HepG2 (cell line): ENCODE measurements around the gene NCOA5. TPM values are rescaled to one million over a fixed set of nuclear protein-coding genes. Genes with fewer than 3 reads are reported as not detected.
A peak's percentile ranks its signal among the peaks of the same experiment; 100 is the strongest.

Source experiments
- ARID3A ChIP-seq: IDR thresholded peaks from 2 replicates; pipeline ENCODE4 v1.6.1; 2012; ENCODE audit warnings: low read depth, low read length, improper control_type of control experiment
- FOSL2 ChIP-seq: sonication (generic); formaldehyde crosslinking; IDR thresholded peaks from 2 replicates; pipeline ENCODE4 v1.4.0; 2020; ENCODE audit warnings: missing genetic modification reagents
- HNF4A ChIP-seq: sonication (generic); formaldehyde crosslinking; IDR thresholded peaks from 2 replicates; pipeline ENCODE4 v1.4.0; 2020; ENCODE audit warnings: missing genetic modification reagents
- KLF16 ChIP-seq, 2 experiments: sonication (generic) in 1 of 2; formaldehyde crosslinking in 1 of 2; IDR thresholded peaks; 2 replicates each; pipeline versions ENCODE4 v1.6.1 to v1.8.0; 2016 to 2023; ENCODE audit warnings: missing genetic modification reagents in 2 of 2, missing compliant biosample characterization in 1 of 2
- KMT2A ChIP-seq: sonication (generic); formaldehyde crosslinking; IDR thresholded peaks from 2 replicates; pipeline ENCODE4 v1.4.0; 2020; ENCODE audit warnings: missing genetic modification reagents
- MAX ChIP-seq: IDR thresholded peaks from 2 replicates; pipeline ENCODE4 v1.6.1; 2012; ENCODE audit warnings: inconsistent platforms
- NCOA5 ChIP-seq: sonication (generic); formaldehyde crosslinking; IDR thresholded peaks from 2 replicates; pipeline ENCODE4 v1.4.0; 2020; ENCODE audit warnings: missing genetic modification reagents
- NR3C1 ChIP-seq: sonication (generic); formaldehyde crosslinking; IDR thresholded peaks from 2 replicates; pipeline ENCODE4 v1.4.0; 2020; ENCODE audit warnings: missing genetic modification reagents
- PHF21A ChIP-seq: sonication (generic); formaldehyde crosslinking; IDR thresholded peaks from 2 replicates; pipeline ENCODE4 v1.5.0; 2020; ENCODE audit warnings: mild to moderate bottlenecking, missing genetic modification reagents
- PRDM15 ChIP-seq: sonication (generic); formaldehyde crosslinking; IDR thresholded peaks from 2 replicates; pipeline ENCODE4 v1.4.0; 2020; ENCODE audit warnings: missing genetic modification reagents
- REL ChIP-seq: sonication (generic); formaldehyde crosslinking; conservative IDR thresholded peaks from 2 replicates; pipeline ENCODE4 v1.8.0; 2022; ENCODE audit warnings: mild to moderate bottlenecking, missing genetic modification reagents, moderate library complexity
- RFX3 ChIP-seq: IDR thresholded peaks from 2 replicates; pipeline ENCODE4 v1.6.1; 2016; ENCODE audit warnings: missing biosample characterization, missing genetic modification reagents
- RNF219 ChIP-seq: sonication (generic); formaldehyde crosslinking; IDR thresholded peaks from 2 replicates; pipeline ENCODE4 v1.5.0; 2020; ENCODE audit warnings: mild to moderate bottlenecking, missing genetic modification reagents
- SP1 ChIP-seq, 2 experiments: fragments of 450-650 bp in 1 of 2; sonication (generic) in 1 of 2; formaldehyde crosslinking in 1 of 2; IDR thresholded peaks; 2 replicates each; pipeline versions ENCODE4 v1.4.0 to v1.6.1; 2016 to 2020; ENCODE audit warnings: missing genetic modification reagents in 1 of 2
- TSC22D2 ChIP-seq: sonication (generic); formaldehyde crosslinking; IDR thresholded peaks from 2 replicates; pipeline ENCODE4 v1.5.1; 2020; ENCODE audit warnings: missing genetic modification reagents, mild to moderate bottlenecking, borderline replicate concordance
- ZBTB1 ChIP-seq: sonication (generic); formaldehyde crosslinking; IDR thresholded peaks from 2 replicates; pipeline ENCODE4 v1.4.0; 2020; ENCODE audit warnings: missing genetic modification reagents, borderline replicate concordance
- ZFP91 ChIP-seq: sonication (generic); formaldehyde crosslinking; IDR thresholded peaks from 2 replicates; pipeline ENCODE4 v1.9.0; 2022; ENCODE audit warnings: missing genetic modification reagents, mild to moderate bottlenecking, borderline replicate concordance
- ZKSCAN5 ChIP-seq: sonication (generic); formaldehyde crosslinking; IDR thresholded peaks from 2 replicates; pipeline ENCODE4 v1.5.1; 2020; ENCODE audit warnings: mild to moderate bottlenecking, missing genetic modification reagents
- ZNF432 ChIP-seq: sonication (generic); formaldehyde crosslinking; IDR thresholded peaks from 2 replicates; pipeline ENCODE4 v1.5.0; 2020; ENCODE audit warnings: missing genetic modification reagents, mild to moderate bottlenecking, borderline replicate concordance
- ZNF484 ChIP-seq: sonication (generic); formaldehyde crosslinking; IDR thresholded peaks from 2 replicates; pipeline ENCODE4 v1.5.1; 2020; ENCODE audit warnings: mild to moderate bottlenecking, low read depth, missing genetic modification reagents, borderline replicate concordance
- polyA plus RNA-seq, 8 experiments: library from polyadenylated mRNA; depleted of rRNA in 3 of 8; stranded (reverse) in 7 of 8; unstranded in 1 of 8; fragments of >200 nt; fragmentation: Illumina TruSeq in 4 of 8; extraction: Trizol in 4 of 8; gene quantifications; 2 replicates each; pipeline versions ENCODE4 v1.2.1 to v1.2.3, GENCODE V29; 2011 to 2016; ENCODE audit warnings: low read depth in 4 of 8, missing spikeins in 1 of 8, mixed read lengths in 1 of 8; ENCODE audit not compliant: insufficient read depth in 1 of 8
- total RNA-seq, 5 experiments: library from RNA; depleted of rRNA; stranded (reverse); fragments of >200 nt; fragmentation: Illumina TruSeq; extraction: Trizol; gene quantifications; 2 replicates each; pipeline ENCODE4 v1.2.3, GENCODE V29; 2016; ENCODE audit warnings: low read depth in 1 of 5

The NCOA5 gene
- total and polyA plus RNA-seq, 2 of the 13 experiments (the other 11 are each of a cell fraction or from before 2014, with no cell fraction given), result 16.5 to 28.4 TPM

- no peak for TF ChIP-seq RNF219 (CRISPR knock-in tag)
- peak; percentile 92 for TF ChIP-seq ZFP91 (CRISPR knock-in tag)
- TF ChIP-seq ZNF484 (CRISPR knock-in tag), result no peak
- peak; percentile 48; the same call in 1 of the 2 replicates for TF ChIP-seq PHF21A (CRISPR knock-in tag)
- TF ChIP-seq NCOA5 (CRISPR knock-in tag), result no peak
- no peak for TF ChIP-seq PRDM15 (CRISPR knock-in tag)
- TF ChIP-seq SP1 (IDR thresholded peaks at IDR 0.05), result no peak
- no peak; the same call in 1 of the 2 replicates for TF ChIP-seq SP1 (CRISPR knock-in tag; IDR thresholded peaks at IDR 0.05)
- no peak for TF ChIP-seq ARID3A
- peak in 1 of 2 experiments; percentile 57; a peak in 1 of 4 replicates for TF ChIP-seq KLF16 (CRISPR knock-in tag; IDR thresholded peaks at IDR 0.05)
- peak; percentile 32; the same call in 1 of the 2 replicates for TF ChIP-seq KMT2A (CRISPR knock-in tag)
- peak; percentile 78; the same call in 1 of the 2 replicates for TF ChIP-seq REL (CRISPR knock-in tag)
- no peak for TF ChIP-seq HNF4A (CRISPR knock-in tag)
- peak; percentile 80; the same call in 1 of the 2 replicates for TF ChIP-seq TSC22D2
- no peak for TF ChIP-seq ZNF432
- TF ChIP-seq FOSL2 (CRISPR knock-in tag), result no peak
- peak; percentile 41 for TF ChIP-seq MAX
- 0 out of 2 replicates have a peak, but pooled peaks have one; percentile 27 for TF ChIP-seq NR3C1 (CRISPR knock-in tag)
- no peak for TF ChIP-seq RFX3 (CRISPR knock-in tag)
- TF ChIP-seq ZKSCAN5, result no peak
- no peak for TF ChIP-seq ZBTB1 (CRISPR knock-in tag)
Measured at GRCh38 chr20:46013829-46014516, 75.8 kb downstream of the NCOA5 start (continued).
